SJSA1 (cell line): ENCODE data around the gene PROKR1. TPM values are rescaled to one million over a fixed set of nuclear protein-coding genes. Genes with fewer than 3 reads are reported as not detected.

Source experiments
- DNase-seq, 2 experiments: peaks; one replicate each; pipeline ENCODE4 v3.0.0-alpha.2; 2015 to 2020; ENCODE audit warnings: low spot score in 2 of 2, low read depth in 1 of 2
- H3K27ac ChIP-seq: fragments of 250-450 bp; sonication (Bioruptor Pico); 2 replicates; pipeline ENCODE4 v1.5.1; 2020; ENCODE audit warnings: mild to moderate bottlenecking, moderate library complexity
- H3K27me3 ChIP-seq: fragments of 250-450 bp; sonication (Bioruptor Pico); replicated peaks from 2 replicates; pipeline ENCODE4 v1.5.1; 2020; ENCODE audit warnings: mild to moderate bottlenecking, moderate library complexity
- H3K36me3 ChIP-seq: fragments of 250-450 bp; sonication (Bioruptor Pico); 2 replicates; pipeline ENCODE4 v1.5.1; 2020; ENCODE audit warnings: mild to moderate bottlenecking
- H3K4me1 ChIP-seq: fragments of 250-450 bp; sonication (Bioruptor Pico); replicated peaks from 2 replicates; pipeline ENCODE4 v1.6.1; 2021; ENCODE audit warnings: mild to moderate bottlenecking
- H3K4me3 ChIP-seq: fragments of 250-450 bp; sonication (Bioruptor Pico); 2 replicates; pipeline ENCODE4 v1.5.1; 2020; ENCODE audit warnings: mild to moderate bottlenecking
- H3K9me3 ChIP-seq: fragments of 250-450 bp; sonication (Bioruptor Pico); replicated peaks from 2 replicates; pipeline ENCODE4 v1.5.1; 2020; ENCODE audit warnings: mild to moderate bottlenecking
- total RNA-seq: library from RNA; depleted of rRNA; stranded (reverse); fragments of >200 nt; shearing (Covaris generic); gene quantifications from 2 replicates; pipeline ENCODE4 v1.2.3, GENCODE V29; 2014

PROKR1 gene
- total RNA-seq, 1 experiment from 2014 or later, result 0.03 TPM

GRCh38 chr2:68632021-68632420, 11.4 kb upstream of the PROKR1 start:
- Histone ChIP-seq H3K4me1 (no peaks in the 10 kb centered on the region), H3K36me3 (no peaks in the 10 kb centered on the region), H3K9me3 (no peaks in the 10 kb centered on the region), H3K27me3 (no peaks in the 10 kb centered on the region; the same call in 1 of the 2 replicates), H3K27ac (no peak overlapping the region), H3K4me3 (no peak overlapping the region)
- no peak for DNase-seq

- Histone ChIP-seq H3K4me1 (no peaks in the 10 kb centered on the region), H3K4me3 (no peak overlapping the region), H3K27ac (no peak overlapping the region), H3K27me3 (peaks cover 10% of the 10 kb centered on the region; the same call in 1 of the 2 replicates), H3K36me3 (no peaks in the 10 kb centered on the region), H3K9me3 (no peaks in the 10 kb centered on the region)
- DNase-seq, result no peak
Observed at GRCh38 chr2:68637047-68637446, 6.3 kb upstream of the PROKR1 start.

- Histone ChIP-seq H3K27me3 (peaks cover 38% of the 10 kb centered on the region), H3K9me3 (no peaks in the 10 kb centered on the region), H3K4me3 (peak overlapping the region; percentile 27; the same call in 1 of the 2 replicates), H3K36me3 (no peaks in the 10 kb centered on the region), H3K4me1 (peaks cover 10% of the 10 kb centered on the region), H3K27ac (no peak overlapping the region)
- DNase-seq, result no peak
Observed at GRCh38 chr2:68643874-68644485, 601 bp downstream of the PROKR1 start.

DNA sequence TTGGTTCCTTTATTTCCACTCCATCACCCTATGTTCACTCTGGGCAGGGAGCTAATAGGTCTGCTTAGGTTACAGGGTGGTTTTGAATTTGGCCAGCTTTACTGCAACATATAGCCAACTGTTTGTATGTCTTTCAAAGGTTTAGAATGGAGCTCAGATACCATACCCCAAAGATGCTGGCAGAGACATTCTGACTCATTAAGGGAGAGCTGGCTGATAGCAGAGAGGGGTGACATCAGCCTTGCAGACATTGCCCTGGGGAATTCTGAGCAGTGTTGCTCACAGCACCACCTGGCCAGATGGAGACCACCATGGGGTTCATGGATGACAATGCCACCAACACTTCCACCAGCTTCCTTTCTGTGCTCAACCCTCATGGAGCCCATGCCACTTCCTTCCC, 2.1 kb downstream of the PROKR1 start:
- H3K27me3 ChIP-seq, result peaks cover 38% of the 10 kb centered on the region
- peaks cover 10% of the 10 kb centered on the region for H3K4me1 ChIP-seq
- no peaks in the 10 kb centered on the region for H3K36me3 ChIP-seq
- H3K27ac ChIP-seq, result no peak overlapping the region
- H3K4me3 ChIP-seq, result no peak overlapping the region
- no peaks in the 10 kb centered on the region for H3K9me3 ChIP-seq
- no peak for DNase-seq

- H3K36me3 ChIP-seq, result no peaks in the 10 kb centered on the region
- H3K27me3 ChIP-seq, result peaks cover 34% of the 10 kb centered on the region
- no peaks in the 10 kb centered on the region for H3K9me3 ChIP-seq
- H3K4me3 ChIP-seq, result no peak overlapping the region
- H3K4me1 ChIP-seq, result peaks cover 10% of the 10 kb centered on the region
- no peak for DNase-seq
- no peak overlapping the region for H3K27ac ChIP-seq
Observed at GRCh38 chr2:68646303-68646702, 2.9 kb downstream of the PROKR1 start.

DNA sequence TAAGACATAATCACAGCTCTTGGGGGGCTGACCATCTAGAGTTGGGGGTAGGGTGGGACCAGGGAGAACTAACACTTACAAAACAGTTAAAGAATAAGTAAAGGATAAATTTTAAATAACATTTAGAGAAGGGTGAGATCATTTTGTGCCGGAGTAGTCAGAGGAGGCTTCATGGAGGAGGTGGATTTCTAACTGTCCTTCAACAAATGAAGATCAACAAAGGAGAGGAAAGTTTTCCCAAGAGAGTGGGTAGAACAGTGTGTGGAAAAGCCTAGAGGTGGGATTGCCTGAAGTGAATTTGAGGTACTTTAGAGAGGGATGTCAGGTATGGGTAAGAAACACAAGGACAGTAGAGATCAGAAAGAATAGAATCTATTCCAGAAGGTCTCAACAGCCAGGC, 7.3 kb downstream of the PROKR1 start:
- Histone ChIP-seq H3K4me3 (no peak overlapping the region), H3K36me3 (no peaks in the 10 kb centered on the region), H3K9me3 (no peaks in the 10 kb centered on the region), H3K4me1 (peaks cover 13% of the 10 kb centered on the region), H3K27me3 (no peaks in the 10 kb centered on the region), H3K27ac (no peak overlapping the region)
- DNase-seq, result no peak

DNA sequence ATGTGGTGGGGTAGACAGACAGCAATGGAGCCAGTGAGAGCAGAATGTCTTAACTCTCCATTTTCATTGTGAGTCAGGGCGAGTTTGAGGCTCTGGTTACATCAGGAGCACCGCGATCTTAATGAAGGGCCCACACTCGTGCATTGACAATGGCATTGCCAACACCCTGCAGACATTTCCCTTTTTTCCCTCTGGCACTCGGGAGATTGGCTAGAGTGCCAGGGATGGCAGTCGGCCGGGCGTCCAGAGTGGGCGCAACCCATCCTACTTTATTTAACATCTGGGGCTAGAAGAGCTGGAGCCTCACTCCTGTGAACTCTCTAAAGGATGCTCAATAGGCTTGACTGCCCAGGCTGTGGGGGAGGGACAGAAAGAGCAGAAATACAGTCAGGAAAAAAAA, 9.7 kb downstream of the PROKR1 start:
- H3K4me1 ChIP-seq, result peaks cover 13% of the 10 kb centered on the region
- H3K4me3 ChIP-seq, result no peak overlapping the region
- no peak overlapping the region for H3K27ac ChIP-seq
- no peaks in the 10 kb centered on the region for H3K36me3 ChIP-seq
- DNase-seq, result no peak
- H3K9me3 ChIP-seq, result no peaks in the 10 kb centered on the region
- H3K27me3 ChIP-seq, result no peaks in the 10 kb centered on the region; the same call in 1 of the 2 replicates

DNA sequence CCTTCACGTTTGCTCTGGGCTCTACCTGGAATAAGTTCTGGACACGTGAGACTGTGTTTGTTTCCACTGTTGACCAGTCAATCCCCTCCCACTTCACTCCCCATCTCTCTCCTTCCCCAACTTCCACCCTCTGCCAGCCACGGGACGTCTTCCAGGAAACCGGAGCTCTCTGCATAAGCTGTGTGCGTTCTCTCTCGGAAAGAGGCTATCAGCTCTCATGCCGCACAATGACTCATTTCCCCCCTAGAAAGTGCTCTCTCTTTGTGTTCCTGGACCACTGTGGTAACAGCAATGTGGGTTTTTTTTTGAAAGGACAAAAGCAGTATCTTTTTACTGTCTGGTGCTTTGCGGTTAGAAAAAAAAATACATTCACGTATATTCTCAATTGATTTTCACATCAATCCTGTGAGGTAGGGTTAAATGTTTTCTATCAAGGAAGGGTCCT, 10.2 kb downstream of the PROKR1 start:
- DNase-seq, result peak; percentile 50 to 56
- H3K27me3 ChIP-seq, result peaks cover 3% of the 10 kb centered on the region
- H3K9me3 ChIP-seq, result no peaks in the 10 kb centered on the region
- peaks cover 13% of the 10 kb centered on the region for H3K4me1 ChIP-seq
- H3K27ac ChIP-seq, result no peak overlapping the region
- no peak overlapping the region for H3K4me3 ChIP-seq
- no peaks in the 10 kb centered on the region for H3K36me3 ChIP-seq

DNA sequence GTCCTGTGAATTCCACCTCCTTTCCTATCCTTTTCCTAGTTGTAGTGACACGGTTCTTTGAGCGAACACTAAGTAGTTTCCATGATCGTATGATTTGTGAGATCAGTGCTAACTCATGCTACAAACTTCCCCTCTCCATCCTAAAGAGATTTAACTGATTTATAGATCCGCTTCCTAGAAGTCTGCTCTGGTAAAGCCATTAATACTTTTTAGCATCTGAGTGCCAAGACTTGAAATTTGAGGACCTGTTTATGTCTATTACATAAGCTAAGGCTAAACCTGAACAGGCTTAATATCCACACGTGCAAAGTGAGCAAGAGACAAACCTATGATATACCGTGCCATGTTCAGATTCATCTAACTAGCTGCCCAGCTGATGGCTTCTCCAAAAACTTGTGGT, 14.9 kb downstream of the PROKR1 start:
- Histone ChIP-seq H3K4me3 (no peak overlapping the region), H3K9me3 (no peaks in the 10 kb centered on the region), H3K27ac (no peak overlapping the region), H3K4me1 (peaks cover 10% of the 10 kb centered on the region), H3K27me3 (peaks cover 6% of the 10 kb centered on the region), H3K36me3 (no peaks in the 10 kb centered on the region)
- DNase-seq, result no peak

DNA sequence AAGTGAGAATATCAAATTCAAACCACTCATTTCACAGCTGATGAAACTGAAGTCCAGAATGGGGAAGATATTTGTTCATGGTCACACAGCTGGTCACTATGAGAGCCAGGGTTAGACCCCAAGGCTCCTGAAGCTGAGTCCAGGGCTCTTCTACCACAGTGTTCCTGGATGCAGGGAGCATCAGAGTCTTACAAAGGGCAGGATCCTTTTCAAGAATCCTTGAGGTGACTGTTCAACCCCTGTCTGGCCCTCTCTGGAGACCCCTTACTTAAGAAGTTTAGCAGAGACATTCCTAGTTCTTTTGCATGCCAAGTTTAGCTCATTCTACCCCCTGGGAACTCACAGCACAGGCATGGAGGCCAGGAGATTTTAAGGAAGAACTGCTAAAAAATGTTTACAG, 15.7 kb downstream of the PROKR1 start:
- Histone ChIP-seq H3K27ac (no peak overlapping the region), H3K4me1 (peaks cover 3% of the 10 kb centered on the region), H3K4me3 (no peak overlapping the region), H3K9me3 (no peaks in the 10 kb centered on the region), H3K36me3 (no peaks in the 10 kb centered on the region), H3K27me3 (peaks cover 6% of the 10 kb centered on the region)
- no peak for DNase-seq

GRCh38 chr2:68660658-68661057, 17.3 kb downstream of the PROKR1 start:
- H3K27ac ChIP-seq, result no peak overlapping the region
- H3K9me3 ChIP-seq, result no peaks in the 10 kb centered on the region
- no peak for DNase-seq
- no peak overlapping the region for H3K4me3 ChIP-seq
- peaks cover 6% of the 10 kb centered on the region for H3K27me3 ChIP-seq
- H3K4me1 ChIP-seq, result no peaks in the 10 kb centered on the region
- no peaks in the 10 kb centered on the region for H3K36me3 ChIP-seq

DNA sequence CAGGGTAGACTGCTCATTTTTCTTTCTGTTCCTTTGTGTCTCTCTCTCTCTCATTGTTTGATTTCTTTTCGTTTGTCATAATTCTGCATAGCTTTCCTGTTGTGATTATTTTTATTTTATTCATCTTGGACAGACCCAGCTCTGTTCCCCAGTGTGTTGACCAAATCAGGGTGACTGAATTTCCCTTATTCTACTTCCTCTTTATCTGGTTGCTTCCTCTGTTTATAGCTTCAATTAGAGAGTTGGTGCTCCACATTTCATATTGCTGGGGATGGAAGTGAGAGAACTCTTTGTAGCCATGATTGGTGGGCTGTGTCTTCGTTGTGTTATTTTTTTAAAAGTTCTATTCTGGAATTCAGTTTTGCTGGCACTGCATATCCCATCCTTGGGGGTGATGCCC, 19.1 kb downstream of the PROKR1 start:
- H3K4me3 ChIP-seq, result no peak overlapping the region
- H3K36me3 ChIP-seq, result no peaks in the 10 kb centered on the region
- H3K9me3 ChIP-seq, result no peaks in the 10 kb centered on the region
- DNase-seq, result no peak
- no peak overlapping the region for H3K27ac ChIP-seq
- peaks cover 6% of the 10 kb centered on the region for H3K27me3 ChIP-seq
- H3K4me1 ChIP-seq, result no peaks in the 10 kb centered on the region

DNA sequence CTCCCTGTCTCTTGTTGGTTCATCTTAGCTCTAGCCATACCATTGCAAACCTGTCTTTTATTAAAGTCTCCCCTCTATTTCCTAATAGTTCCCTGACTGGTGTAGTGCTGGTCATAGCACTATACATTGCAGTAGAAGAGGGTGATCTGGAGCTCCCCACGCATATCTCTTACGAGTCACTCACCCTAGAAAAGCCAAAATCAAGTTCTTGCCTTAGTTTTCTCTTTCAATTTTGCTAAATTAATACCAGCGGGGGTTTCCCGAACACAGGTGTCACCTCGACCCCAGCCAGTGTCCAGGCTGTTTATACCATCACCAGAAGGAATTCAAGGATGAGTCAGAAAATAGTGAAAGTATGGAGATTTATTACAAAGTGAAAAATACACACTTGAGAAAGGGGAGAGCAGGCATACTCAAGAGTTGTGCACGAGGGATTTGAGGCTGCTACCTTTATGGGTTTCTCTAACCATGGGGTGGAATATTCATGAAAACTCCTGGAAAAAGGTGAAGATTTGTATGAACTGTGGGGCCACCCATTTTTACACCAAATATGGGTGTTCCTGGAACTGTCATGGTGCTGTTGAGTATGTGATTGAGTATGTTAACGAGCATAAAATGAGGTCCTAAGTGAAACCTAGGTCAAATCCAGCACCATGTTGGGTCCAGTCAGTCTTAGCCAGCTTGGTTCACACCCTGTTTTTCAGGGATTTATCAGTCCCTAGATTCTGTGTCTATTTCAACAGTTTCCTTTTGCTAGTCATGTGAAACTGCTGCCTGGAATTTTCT, 20.2 kb downstream of the PROKR1 start:
- Histone ChIP-seq H3K27ac (no peak overlapping the region), H3K36me3 (no peaks in the 10 kb centered on the region), H3K9me3 (no peaks in the 10 kb centered on the region), H3K4me1 (no peaks in the 10 kb centered on the region), H3K4me3 (no peak overlapping the region), H3K27me3 (0 out of 2 replicates have a peak, but pooled peaks cover 2% of the 10 kb centered on the region)
- no peak for DNase-seq

DNA sequence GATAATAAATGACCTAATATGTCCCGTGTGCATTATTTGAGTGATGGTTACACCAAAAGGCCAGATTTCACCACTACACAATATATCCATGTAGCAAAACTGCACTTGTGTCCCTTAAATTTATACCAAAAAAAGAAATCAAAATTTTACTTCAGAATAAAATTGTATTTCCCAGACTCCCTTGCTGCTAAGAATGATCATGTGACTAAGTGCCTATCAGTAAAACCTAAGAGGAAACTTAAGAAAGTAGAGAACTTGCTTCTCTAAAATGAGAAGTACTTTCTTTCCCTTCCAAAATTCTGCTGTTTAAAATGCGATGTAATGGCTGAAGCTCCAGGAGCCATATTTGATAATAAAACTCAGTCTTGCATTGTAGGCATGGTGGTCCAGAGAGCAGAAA, 24.0 kb downstream of the PROKR1 start:
- H3K27ac ChIP-seq, result no peak overlapping the region
- H3K4me1 ChIP-seq, result no peaks in the 10 kb centered on the region
- no peak overlapping the region for H3K4me3 ChIP-seq
- no peak for DNase-seq
- no peaks in the 10 kb centered on the region for H3K9me3 ChIP-seq
- H3K27me3 ChIP-seq, result no peaks in the 10 kb centered on the region
- no peaks in the 10 kb centered on the region for H3K36me3 ChIP-seq
